Measurements from ENCODE around the gene PDZRN4.

PDZRN4 gene

DNA sequence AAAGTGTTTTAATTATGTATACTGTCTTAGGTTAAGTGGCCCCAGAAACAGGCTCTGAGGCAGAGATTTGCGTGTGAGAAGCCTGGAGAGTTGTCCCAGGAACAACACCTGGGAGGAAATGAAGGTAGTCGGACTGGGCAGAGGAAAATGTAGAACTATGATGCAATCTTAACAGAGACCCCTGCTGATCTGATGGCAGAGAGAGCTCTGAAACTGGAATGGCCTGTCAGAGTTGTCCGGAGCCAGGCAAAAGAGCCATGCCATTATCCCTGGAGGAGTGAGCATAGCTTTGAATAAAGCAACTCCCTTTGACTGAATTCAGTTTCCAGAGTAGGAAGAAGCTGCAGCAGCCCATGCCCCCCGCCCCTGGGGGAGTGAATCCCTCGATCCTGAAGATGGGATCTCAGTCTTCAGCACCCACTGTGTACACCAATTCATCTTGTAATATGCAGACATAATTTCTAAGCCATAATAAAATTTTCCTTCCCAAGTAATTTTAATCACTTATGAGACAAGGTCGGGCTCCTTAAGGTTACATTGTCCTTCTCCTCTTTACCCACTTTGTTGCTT is 264.8 kb downstream of the PDZRN4 start:
- no peak for DNase-seq (ENCODE audit: low read depth in 2 of 2)

- DNase-seq (ENCODE audit: low read depth in 2 of 2): no peak
Measured at GRCh38 chr12:41453409-41453808, 265.3 kb downstream of the PDZRN4 start.

DNA sequence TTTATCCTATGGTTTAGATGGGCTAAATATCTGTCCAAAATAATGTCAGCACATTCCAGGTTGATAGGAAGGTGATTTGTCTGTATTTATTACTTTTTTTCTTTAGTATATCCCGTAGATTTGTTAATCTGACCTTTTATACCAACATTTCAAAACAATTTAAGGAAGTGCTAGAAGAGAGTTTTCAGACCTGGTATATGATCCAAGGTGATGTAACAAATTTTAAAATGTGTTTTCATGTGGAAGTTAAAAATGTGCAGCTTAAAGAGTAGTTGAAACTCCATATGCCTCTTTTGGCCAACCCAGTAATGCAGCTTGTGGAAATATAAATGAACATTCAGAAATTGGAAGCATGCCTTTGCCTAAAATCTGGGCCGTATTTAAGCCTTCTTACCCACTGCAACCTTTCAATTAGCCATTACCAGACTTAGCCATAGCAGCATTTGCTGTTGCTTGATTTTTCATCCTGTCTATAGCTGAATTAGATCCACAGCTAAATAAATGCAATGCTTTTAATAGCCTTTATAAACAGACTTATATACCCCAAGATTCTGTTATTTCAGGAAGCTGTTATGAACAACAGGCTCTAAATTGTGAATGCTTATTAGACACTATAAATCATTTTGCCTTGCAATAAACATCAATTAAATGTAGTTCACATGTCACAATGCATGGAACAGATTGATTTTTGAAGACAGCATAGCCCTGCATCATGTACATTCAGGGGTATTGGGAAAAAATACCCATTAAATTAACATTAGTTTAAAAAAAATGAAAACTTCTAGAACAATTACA is 271.2 kb downstream of the PDZRN4 start:
- no peak for DNase-seq (ENCODE audit: low read depth in 2 of 2)

DNA sequence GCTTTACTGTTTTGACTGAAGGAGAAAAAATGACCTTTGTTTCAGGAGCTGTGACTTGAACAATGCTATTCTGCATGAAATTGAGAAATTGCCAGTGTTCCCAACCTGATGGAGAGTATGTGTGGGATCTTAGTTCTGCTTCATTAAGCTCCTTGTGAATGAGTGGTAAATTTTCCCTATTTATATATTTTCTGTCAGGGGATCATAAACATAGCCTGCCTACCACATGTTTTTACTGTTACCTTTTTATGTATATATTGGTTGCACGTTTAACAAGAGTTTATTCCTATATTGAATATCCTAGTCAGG is 271.7 kb downstream of the PDZRN4 start:
- no peak for DNase-seq (ENCODE audit: low read depth in 2 of 2)

- DNase-seq (ENCODE audit: low read depth in 2 of 2): no peak
Measured at GRCh38 chr12:41460906-41461305, 272.8 kb downstream of the PDZRN4 start.

DNA sequence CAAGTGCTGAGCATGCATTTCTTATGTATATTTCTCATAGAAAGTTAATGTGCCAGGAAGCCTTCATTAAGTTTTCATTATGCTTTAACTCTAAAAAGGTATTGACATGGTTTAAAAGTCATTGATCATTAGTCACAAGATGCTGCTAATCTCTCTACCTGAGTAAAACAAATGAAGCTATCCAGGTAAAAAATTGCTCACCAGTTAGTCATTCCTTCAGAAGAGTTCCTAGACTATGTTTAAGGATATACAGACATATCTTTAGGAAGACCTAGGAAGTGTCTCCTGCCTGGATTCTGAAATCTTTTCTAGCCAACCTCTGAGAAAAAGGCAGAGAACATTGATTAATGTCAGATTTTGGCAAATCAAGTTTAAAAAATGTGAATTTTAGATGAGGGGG is 274.2 kb downstream of the PDZRN4 start:
- DNase-seq (ENCODE audit: low read depth in 2 of 2): no peak

DNA sequence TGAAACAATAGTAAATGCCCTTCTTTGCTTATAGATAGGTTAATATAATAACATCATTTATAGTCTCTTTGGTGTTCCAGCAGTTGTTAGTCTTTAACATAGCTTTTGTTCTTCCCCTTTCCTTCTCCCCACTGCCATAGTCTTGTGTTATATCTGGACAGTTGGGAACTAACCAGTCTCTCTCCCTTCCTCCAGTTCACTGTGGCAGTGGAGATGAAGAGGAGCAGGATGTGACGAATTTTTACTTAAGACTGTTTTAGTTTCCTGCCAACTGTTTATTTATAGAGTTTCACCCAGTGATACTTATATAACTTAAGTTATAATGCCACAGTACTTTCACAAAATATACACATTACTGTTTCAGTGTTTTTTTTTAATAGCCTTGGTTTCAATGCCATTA is 277.4 kb downstream of the PDZRN4 start:
- no peak for DNase-seq (ENCODE audit: low read depth in 2 of 2)

DNA sequence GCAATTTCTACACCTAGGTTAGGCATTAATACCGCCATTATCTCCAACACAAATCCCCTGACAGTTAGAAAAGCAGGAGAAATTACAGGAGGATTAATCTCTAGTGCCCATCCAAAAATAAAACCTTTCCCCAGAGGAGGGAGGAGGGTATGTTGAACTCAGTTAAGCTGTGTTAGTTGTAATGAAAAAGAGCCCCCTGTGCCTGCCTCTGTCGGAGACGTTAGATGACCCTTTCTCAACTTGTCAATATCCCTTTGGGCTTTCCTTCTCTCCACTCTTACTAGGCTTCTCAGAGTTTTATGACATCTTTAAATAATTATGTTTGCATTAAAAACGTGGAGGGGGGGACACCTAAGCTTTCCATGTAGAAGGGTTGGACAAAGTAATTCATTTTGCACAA is 278.2 kb downstream of the PDZRN4 start:
- DNase-seq (ENCODE audit: low read depth in 2 of 2): no peak

DNA sequence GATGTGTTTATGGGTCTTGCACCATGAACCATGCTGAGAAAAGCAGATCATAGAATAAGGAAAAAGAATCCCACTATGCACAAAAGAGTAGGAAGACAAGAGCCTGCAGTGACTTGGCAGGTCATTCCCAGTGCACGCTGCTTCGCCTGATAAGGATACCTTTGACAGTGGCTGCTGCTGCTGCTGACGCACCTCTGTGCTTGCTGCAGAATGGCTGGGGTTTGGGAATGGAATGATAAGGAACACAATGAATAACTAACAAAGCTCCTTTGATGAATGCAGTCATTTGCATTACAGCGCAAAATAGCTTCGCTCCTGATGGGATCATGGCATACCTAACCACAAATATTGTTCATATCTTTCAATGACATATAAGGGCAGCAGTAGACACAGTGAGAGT is 278.7 kb downstream of the PDZRN4 start:
- no peak for DNase-seq (ENCODE audit: low read depth in 2 of 2)

GRCh38 chr12:41467591-41468325 is 279.6 kb downstream of the PDZRN4 start:
- no peak for DNase-seq (ENCODE audit: low read depth in 2 of 2)

DNA sequence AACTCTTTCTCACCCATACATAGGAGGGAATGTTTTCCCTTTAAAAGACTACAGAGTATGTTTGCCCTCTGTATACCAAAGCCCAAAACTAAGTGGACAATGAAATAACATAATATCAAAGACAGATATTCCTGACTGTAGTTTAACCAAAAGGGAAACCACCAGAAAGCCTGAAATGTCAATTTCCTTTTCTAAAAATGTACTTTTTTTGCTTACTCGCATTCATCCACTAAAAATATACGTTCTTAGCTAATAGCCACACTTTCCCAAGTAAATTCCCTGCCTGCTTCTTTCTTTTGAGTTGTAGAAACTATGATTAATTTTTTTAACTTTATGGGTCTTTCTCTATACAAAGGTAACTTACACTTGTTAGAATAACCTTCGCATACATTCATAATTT is 280.2 kb downstream of the PDZRN4 start:
- no peak for DNase-seq (ENCODE audit: low read depth in 2 of 2)

DNA sequence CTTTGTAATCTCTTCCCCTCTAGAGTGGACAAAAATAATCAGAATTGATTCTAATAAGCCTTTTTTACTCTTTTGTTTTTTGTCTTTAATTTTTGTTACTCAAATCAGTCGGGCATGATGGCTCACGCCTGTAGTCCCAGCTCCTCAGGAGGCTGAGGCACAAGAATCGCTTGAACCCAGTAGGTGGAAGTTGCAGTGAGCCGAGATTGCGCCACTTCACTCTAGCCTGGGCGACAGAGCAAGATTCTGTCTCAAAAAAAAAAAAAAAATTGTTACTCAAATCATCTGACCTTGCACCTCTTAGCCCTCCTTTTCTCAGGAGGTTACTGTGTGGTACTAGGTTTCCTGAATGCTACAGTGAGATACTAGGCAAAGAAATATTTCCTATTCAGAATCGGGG is 280.6 kb downstream of the PDZRN4 start:
- DNase-seq (ENCODE audit: low read depth in 2 of 2): no peak

- no peak for DNase-seq (ENCODE audit: low read depth in 2 of 2)
Measured at GRCh38 chr12:41473441-41473840, 285.3 kb downstream of the PDZRN4 start.

DNA sequence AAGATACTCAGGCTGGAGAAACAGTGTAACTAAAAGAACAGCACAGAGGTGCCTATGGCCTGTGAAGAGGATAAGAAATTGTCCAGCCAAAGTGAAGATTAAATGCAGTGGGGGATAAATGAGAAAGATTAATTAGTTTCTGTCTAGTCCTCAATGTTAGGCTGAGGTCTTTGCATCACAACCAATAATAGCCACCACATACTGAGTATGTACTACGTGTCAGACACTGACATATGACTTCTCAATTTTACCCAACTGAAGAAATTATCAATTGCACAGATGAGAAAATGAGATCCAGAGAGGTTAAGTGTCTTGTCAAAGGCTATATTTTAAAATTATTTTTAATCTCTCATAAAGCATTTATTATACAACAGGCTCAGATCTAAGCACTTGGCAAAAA is 285.9 kb downstream of the PDZRN4 start:
- DNase-seq (ENCODE audit: low read depth in 2 of 2): no peak

DNA sequence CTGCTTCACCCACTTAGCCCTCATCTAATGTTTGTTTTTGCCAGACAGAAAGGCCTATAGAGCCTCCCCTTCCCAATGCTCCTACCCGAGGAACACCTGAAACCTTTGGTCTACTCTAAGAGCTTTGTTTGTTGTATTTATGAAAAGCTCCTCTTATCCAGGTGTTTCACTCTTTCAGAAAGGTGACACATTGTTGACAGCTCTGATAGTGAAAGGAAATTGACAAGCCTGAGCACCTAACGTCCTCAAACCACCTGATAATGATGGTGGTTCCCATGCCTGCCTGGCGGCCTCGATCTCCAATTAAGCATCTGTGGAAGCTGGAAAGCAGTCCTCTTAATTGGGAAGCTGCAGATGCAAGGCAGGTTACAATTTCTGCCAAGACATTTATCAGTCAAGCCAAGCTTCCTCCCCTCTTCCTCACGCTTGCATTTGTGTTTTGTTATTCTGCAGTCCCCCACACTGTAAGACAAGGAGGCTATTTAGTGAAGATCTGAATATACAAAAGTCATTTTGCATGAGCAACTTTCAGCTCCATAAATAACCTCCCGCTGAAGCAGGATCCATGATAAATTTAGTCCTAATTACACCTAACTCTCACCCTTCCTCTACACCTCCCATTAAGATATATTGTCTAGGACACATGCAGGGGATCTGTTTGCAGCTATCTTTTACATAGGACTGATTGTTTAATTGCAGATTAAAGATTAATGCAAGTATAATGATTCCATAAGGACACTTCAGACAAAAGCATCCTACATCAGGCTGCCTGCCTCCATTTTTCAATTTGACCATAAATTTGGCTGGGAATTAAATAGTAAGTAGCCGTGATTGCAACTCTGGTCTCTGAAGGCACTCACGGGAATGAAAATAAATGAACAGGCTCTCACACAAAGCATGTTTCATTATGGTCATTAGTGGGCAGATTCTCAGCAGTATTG is 288.6 kb downstream of the PDZRN4 start:
- DNase-seq (ENCODE audit: low read depth in 2 of 2): no peak

DNA sequence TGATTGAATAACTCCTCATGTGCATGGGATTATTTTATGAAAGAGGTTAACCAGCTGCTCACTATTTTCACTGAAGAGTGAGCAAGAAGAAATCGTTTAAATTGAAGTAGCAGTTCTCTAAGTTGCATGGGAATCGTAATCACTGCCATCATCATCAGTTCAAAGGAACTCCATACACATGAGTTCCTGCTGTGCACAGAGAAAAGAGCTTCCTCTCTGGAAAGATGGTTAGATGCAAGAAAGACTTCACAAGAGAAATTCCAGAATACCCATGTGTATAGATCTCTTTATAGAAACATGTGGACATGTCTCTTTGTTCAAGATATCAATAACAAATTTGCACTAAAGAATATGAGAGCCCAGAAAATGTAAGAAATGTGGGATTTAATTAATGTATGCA is 291.3 kb downstream of the PDZRN4 start:
- DNase-seq (ENCODE audit: low read depth in 2 of 2): no peak

GRCh38 chr12:41485203-41485602 is 297.1 kb downstream of the PDZRN4 start:
- DNase-seq (ENCODE audit: low read depth in 2 of 2): no peak

DNA sequence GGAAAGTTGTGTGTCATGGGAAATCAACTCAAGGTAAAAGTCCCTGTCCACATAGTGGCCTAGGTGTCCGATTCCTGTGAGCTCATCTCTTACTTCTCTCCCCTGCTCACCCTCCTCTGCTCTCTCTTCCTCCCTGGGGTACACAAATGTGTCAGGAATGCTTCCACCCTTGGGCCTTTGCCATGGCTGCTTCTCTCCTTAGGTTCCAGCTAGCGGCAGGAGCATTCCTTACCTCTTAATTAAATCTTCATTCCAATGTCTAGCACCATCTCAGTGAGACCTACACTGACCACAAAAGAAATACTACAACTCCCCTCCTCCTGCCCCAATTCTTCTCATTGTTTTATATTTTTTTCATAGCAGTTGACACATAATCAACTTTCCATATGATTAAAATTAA is 298.6 kb downstream of the PDZRN4 start:
- DNase-seq (ENCODE audit: low read depth in 2 of 2): no peak

- no peak for DNase-seq (ENCODE audit: low read depth in 2 of 2)
Measured at GRCh38 chr12:41496009-41496408, 307.9 kb downstream of the PDZRN4 start.

- DNase-seq (ENCODE audit: low read depth in 2 of 2): no peak
Measured at GRCh38 chr12:41497409-41497808, 309.3 kb downstream of the PDZRN4 start.

DNA sequence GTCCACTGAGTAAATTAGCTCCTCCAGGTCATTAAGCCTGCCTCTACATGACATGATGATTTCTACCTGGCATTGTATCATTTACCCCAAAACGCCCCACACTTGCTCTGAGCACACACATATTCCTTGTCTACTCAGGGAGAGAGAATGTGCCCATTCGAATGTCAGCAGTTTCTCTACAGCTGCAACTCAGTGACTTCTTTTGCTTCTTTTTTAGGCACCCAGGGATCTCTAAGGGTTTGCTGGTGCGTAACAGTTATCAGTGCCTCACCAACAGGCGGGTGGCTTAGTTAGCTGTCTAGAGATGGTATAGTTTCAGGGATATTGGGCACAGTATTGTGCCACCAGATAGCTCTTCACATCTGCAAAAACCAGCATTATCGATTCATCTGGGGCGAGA is 316.9 kb downstream of the PDZRN4 start:
- DNase-seq (ENCODE audit: low read depth in 2 of 2): no peak

- no peak for DNase-seq (ENCODE audit: low read depth in 2 of 2)
Measured at GRCh38 chr12:41507286-41507685, 319.2 kb downstream of the PDZRN4 start.
